ENCODE measurements around the gene RFNG.

The RFNG gene

GRCh38 chr17:82077617-82078358 is 26.2 kb upstream of the RFNG start:
- no peak for DNase-seq

- no peak for DNase-seq
Measured at GRCh38 chr17:82076785-82077591, 25.4 kb upstream of the RFNG start.

DNA sequence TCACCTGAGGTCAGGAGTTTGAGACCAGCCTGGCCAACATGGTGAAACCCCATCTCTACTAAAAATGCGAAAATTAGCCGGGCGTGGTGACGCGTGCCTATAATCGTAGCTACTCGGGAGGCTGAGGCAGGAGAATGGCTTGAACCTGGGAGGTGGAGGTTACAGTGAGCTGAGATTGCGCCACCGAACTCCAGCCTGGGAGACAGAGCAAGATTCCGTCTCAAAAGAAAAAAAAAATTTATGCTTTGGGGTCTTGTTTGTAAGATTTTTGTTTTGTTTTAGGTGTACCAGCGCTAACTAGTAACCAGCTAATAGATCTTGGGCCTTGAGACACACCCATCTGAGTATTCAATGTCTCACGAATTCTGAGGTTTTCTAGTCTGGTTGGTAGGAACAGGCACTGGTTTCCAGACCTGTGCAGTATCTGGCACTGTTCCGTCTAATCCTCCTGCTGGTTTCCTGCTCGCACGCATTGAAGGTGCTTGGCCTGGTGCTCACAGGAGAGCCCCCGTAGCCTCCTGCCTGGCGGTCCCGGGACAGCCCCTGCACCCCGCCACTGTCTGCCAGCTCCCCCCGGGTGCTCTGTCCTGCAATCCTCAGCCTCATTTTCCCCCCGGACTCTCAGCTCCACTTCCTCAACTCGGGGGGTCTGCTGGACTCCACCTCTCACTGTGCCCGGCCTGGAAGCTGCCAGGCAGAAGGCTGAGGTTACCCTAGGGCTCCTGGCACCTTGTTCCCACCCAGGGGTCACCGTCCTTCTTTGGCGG is 24.6 kb upstream of the RFNG start:
- no peak for DNase-seq

GRCh38 chr17:82073446-82073845 is 21.8 kb upstream of the RFNG start:
- no peak for DNase-seq

DNA sequence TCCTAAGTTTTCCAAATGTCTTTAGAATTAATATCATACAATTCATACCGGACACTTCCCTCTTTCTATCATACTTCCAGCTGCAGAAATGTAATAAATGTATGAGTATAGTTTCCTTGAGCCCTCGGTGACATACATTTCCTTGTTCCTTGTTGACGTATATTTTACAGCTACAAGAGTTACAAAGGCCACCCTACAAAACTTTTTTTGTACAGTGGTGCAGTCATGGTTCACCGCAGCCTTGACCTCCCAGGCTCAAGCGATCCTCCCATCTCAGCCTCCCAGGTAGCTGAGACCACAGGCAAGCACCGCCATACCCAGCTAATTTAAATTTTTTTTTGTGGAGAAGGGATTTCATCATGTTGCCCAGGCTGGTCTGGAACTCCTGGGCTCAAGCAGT is 21.2 kb upstream of the RFNG start:
- DNase-seq = no peak

DNA sequence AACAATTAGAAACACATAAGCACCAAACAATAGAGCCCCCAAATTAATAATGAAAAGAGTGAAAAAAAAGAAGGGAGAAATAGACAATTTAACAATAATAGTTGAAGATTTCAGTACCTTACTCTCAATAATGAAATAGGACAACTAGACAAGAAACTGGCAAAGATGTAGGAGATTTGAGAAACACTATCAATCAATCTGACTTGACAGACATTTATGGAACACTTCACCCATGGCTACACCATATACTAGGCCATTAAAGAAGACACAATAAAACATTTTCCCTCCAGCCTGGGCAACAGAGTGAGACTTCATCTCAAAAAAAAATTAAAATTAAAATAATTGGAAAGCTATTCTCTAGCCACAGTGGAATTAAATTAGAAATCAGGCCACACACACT is 19.0 kb upstream of the RFNG start:
- no peak for DNase-seq

DNA sequence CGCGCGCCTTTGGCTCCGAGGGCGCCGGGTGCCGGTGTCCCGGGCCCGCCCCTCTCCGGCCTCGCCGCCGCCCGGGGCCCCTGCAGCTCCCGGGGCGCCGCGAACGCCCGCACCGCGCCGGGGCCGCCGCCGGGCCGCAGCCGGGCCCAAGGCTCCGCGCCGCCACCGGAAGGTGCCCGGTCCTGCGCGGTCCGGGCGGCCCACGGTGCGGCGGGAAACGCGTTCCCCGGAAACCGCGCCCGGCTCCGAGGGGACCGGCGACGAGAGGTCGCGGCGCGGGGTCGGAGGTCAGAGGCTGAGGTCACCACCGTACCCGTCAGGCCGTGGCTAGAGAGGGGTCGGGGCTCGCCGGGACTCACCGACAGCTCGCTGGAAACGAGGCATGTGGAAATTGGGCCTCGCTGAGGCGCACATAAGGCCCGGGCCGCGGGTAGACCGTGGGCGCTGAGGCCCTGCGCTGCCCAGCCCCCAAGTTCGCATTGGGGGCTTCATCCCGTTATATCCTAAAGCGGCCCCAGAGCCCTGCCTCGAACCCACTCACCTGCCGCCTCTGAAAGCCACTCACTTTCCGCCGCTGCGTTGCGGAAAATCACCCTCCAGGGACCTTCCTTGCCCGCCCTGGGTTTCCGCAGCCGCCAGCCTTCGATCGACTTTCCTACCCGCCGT is 14.2 kb upstream of the RFNG start, which contains the start of gene DUS1L:
TSS of gene DUS1L (minus strand) at position 167 of the 666 bp plus-strand sequence. CDS start 745 bp downstream, outside the sequence.
- peak; percentile 74 for DNase-seq

- peak; percentile 43 for DNase-seq
Measured at GRCh38 chr17:82065193-82065637, 13.6 kb upstream of the RFNG start.

DNA sequence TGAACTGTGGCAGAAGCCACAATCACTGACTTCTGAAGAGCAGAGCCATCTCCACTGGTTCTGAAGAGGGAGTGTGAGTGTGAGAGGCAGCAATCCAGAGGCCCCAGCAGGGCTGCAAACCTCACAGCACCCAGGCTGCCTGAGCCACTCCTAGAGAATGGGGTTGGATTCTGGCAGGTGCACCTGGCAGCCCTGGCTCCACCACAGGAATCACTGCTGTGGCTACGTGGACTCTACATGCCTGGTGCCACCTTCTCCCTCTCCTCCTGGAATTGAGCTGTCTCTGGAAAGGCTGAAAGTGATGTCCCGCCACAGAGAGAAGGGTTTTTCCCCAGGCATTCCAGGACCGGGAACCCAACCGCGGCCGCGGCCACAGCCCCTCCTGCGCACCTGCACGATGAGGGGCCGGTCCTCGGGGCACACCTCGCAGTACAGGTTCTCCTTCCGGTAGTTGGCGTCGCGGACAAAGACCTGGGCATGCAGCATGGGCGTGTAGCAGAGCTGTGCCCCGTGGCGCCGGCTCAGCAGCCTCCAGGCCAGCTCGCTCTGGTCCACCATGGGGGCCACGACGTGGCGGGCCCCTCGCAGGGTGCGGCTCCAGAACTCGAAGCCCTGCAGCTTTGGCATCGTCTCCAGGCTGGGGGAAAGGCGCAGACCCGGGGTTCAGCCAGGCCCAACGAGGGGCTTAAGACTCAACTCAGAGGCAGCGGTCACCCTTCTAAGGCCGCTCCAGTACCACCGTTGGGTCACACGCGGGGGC is 13.0 kb upstream of the RFNG start:
- DNase-seq = peak; percentile 8

- DNase-seq = no peak
Measured at GRCh38 chr17:82063424-82064415, 12.1 kb upstream of the RFNG start.

DNA sequence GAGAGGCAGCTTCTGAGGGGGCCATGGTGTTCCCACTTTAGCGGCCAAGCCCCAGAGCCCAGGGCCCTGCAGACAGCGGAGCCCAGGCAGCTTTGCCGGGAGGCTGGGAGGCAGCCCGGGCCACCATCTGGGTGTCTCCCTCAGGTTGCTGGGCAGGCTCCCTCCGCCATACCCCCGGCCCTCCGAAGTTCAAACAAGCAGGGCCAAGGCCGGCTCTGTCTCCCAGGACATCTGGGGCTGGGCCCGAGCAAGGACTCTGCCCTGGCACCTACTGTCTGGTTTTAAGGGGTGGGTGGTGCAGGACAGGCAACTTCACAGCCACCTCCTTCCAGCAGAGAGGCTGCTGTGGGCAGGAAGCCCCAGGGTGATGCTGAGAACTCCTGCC is 11.4 kb upstream of the RFNG start:
- no peak for DNase-seq

DNA sequence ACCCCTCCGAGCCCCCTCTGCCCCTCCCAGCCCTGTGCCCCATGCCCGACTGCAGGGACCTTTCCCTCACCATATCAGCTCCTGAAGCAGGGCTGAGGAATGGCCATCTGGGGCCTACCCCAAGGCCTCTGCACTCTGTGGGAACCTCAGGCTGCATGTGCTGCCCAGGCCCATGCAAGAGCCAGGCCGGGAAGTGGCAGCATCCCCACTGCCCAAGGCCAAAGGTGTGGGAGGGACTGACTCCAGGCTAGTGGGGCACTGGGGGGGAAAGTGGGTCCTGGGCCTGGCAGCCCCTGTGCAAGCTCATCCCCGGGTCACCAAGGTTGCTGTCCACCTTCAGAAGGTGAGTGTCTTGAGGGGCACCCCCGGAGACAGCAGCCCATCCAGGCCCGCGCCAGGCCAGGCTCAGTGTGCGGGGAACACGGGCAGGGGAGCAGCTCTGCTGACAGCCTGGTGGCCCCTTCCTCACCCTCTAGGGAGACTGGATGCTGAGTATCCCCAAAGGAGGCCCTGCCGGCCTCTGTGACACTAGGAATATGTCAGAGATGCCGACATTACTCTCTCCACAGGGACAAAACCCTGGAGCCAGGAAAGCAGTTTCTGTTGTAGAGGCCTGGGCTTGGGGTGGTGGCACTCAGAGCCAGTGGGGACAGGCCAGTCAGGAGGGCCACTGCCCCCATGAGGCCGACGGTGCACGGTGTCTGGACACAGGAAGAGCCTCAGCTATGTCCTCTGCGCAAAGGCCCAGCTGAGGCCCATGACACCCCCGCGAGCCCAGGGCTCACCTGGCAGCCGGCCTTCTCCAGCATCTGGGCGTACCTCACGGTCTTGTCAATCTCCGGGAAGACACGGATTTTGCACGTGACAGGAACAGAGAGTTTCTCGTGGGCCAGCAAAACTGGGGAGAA is 10.7 kb upstream of the RFNG start:
- no peak for DNase-seq

DNA sequence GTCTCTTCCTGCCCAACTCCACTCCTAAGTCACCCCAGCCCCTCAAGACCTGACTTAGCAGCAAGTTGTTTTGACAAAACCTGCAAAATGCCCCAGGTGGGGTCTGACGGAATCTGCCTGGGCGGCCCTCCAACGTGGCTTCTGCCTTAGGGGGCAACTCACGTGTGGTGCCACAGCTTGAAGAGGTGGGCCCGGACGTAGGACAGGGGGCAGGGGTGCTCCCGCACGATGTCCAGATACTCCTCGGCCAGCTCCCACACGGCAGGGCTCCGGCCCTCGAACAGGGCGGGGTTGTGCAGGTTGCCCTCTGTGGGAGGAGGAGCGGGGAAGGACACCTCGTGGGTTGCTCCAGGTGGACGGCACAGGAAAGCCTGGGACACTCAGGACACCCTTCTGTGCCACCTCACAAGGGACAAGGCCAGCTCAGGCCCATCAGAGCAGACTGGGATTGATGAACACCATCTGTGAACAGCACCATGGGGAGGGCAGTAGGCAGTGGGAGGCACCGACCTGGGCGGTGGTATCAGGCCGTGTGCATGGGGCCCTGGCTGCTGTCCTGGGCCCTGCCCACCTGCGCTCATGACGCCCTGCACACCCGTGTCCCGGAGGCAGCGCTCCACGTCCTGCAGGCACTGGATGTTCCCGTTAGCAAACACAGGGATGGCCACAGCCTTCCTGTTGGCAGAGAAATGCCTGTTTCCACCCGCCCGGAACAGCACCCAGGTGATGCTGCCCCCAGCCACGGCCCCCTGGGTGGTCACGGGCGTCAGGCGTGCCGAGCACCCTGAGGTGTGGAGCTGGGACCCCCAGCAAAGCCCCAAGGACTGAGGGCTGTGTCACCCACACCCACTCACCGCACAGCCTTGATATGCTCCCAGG is 9.7 kb upstream of the RFNG start:
- DNase-seq = peak; percentile 2

DNA sequence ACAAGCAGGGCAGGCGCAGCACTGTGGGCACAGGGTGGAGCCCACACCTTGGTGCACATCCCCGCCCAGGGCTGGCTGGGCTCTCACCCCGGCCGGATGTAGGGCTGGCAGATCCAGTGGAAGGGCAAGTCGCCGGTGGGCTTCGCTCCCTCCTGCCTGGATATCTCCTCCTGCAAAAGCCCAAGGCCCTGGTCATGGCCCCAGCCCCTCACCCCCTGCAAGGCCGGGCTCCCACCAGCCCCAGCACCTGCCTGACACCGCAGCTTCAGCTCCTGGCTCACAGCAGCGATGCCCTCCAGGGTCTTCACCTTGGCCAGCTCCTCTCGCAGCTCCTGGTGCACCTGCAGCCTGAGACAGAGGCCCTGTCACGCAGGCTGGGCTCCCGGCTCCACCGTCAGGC is 9.0 kb upstream of the RFNG start:
- DNase-seq = no peak

GRCh38 chr17:82060001-82060380 is 8.4 kb upstream of the RFNG start:
- no peak for DNase-seq

GRCh38 chr17:82059272-82060000 is 7.8 kb upstream of the RFNG start:
- peak; percentile 2 for DNase-seq

GRCh38 chr17:82058855-82059249 is 7.2 kb upstream of the RFNG start:
- DNase-seq = no peak
